CD14-positive monocyte (primary cell): ENCODE data around the gene AGBL1. TPM values are rescaled to one million over a fixed set of nuclear protein-coding genes. Genes with fewer than 3 reads are reported as not detected.

Source experiments
- DNase-seq, 3 donors: peaks; one replicate each; pipeline ENCODE4 v3.0.0-alpha.2; 2011 to 2022
- H2AFZ ChIP-seq: 2 replicates; pipeline ENCODE4 v1.6.0; 2012; ENCODE audit warnings: mild to moderate bottlenecking, low read depth, low read length, inconsistent platforms; ENCODE audit not compliant: insufficient read depth, poor library complexity, severe bottlenecking
- H3K27ac ChIP-seq, 2 donors: 1 replicate in 1 of 2; 2 replicates in 1 of 2; pipeline ENCODE4 v1.5.1; 2012 to 2013; ENCODE audit warnings: low read length in 2 of 2, control low read depth in 1 of 2, inconsistent platforms in 1 of 2, low read depth in 1 of 2, mild to moderate bottlenecking in 1 of 2
- H3K27me3 ChIP-seq, 2 donors: one replicate each; pipeline versions ENCODE4 v1.6.0 to v1.6.1; 2011 to 2013; ENCODE audit warnings: low read length in 2 of 2; ENCODE audit not compliant: control insufficient read depth in 2 of 2, insufficient read depth in 2 of 2
- H3K36me3 ChIP-seq, 2 donors: replicated peaks in 1 of 2; 1 replicate in 1 of 2; 2 replicates in 1 of 2; pipeline versions ENCODE4 v1.5.1 to v1.6.1; 2012 to 2013; ENCODE audit warnings: low read length in 2 of 2, control low read depth in 1 of 2, inconsistent platforms in 1 of 2, mild to moderate bottlenecking in 1 of 2; ENCODE audit not compliant: insufficient read depth in 2 of 2, control insufficient read depth in 1 of 2
- H3K4me1 ChIP-seq, 2 donors: 1 replicate in 1 of 2; 2 replicates in 1 of 2; pipeline versions ENCODE4 v1.5.1 to v1.6.1; 2012 to 2013; ENCODE audit warnings: low read length in 2 of 2, control low read depth in 1 of 2, inconsistent platforms in 1 of 2, mild to moderate bottlenecking in 1 of 2, moderate library complexity in 1 of 2; ENCODE audit not compliant: insufficient read depth in 2 of 2, control insufficient read depth in 1 of 2
- H3K4me2 ChIP-seq: replicated peaks from 2 replicates; pipeline ENCODE3; 2012; ENCODE audit warnings: low read length, moderate library complexity, mild to moderate bottlenecking; ENCODE audit not compliant: poor library complexity, severe bottlenecking; ENCODE audit errors: extremely low read depth
- H3K4me3 ChIP-seq, 3 experiments: fragments of 200-600 bp in 1 of 3; sonication (generic) in 1 of 3; replicated peaks in 1 of 3; 1 replicate in 2 of 3; 2 replicates in 1 of 3; pipeline ENCODE4 v1.5.1; 2011 to 2013; ENCODE audit warnings: low read length in 3 of 3, mild to moderate bottlenecking in 3 of 3, control low read depth in 2 of 3, low read depth in 2 of 3, inconsistent platforms in 1 of 3, moderate library complexity in 1 of 3
- H3K79me2 ChIP-seq: 2 replicates; pipeline ENCODE4 v1.6.0; 2012; ENCODE audit warnings: mild to moderate bottlenecking, control low read depth, inconsistent platforms, low read length, moderate library complexity; ENCODE audit not compliant: insufficient read depth
- H3K9ac ChIP-seq: 2 replicates; pipeline ENCODE4 v1.6.0; 2017; ENCODE audit warnings: low read length, mild to moderate bottlenecking; ENCODE audit not compliant: insufficient read depth, poor library complexity, severe bottlenecking
- H3K9me3 ChIP-seq, 2 donors: replicated peaks in 1 of 2; 1 replicate in 1 of 2; 2 replicates in 1 of 2; pipeline versions ENCODE4 v1.5.1 to v1.6.1; 2012 to 2013; ENCODE audit warnings: low read length in 2 of 2, control low read depth in 1 of 2; ENCODE audit not compliant: control insufficient read depth in 1 of 2, insufficient read depth in 1 of 2
- H4K20me1 ChIP-seq: 2 replicates; pipeline ENCODE4 v1.6.0; 2012; ENCODE audit warnings: mild to moderate bottlenecking, low read length, control low read depth, moderate library complexity; ENCODE audit not compliant: insufficient read depth
- H3K27ac Mint-ChIP-seq, 7 donors: one replicate each; pipeline ENCODE4 v1.8.0; 2020; ENCODE audit warnings: mild to moderate bottlenecking in 7 of 7, mixed read lengths in 7 of 7, moderate library complexity in 6 of 7, inconsistent platforms in 2 of 7
- H3K27me3 Mint-ChIP-seq, 3 donors: one replicate each; pipeline ENCODE4 v1.8.0; 2021 to 2022; ENCODE audit warnings: low read depth in 3 of 3, mild to moderate bottlenecking in 3 of 3, mixed read lengths in 3 of 3, moderate library complexity in 3 of 3, inconsistent platforms in 1 of 3
- H3K36me3 Mint-ChIP-seq, 2 donors: one replicate each; pipeline ENCODE4 v1.8.0; 2020; ENCODE audit warnings: mixed read lengths in 2 of 2, inconsistent platforms in 1 of 2, mild to moderate bottlenecking in 1 of 2
- H3K4me1 Mint-ChIP-seq: one replicate; pipeline ENCODE4 v1.8.0; 2020; ENCODE audit warnings: mild to moderate bottlenecking, mixed read lengths
- H3K4me3 Mint-ChIP-seq, 2 donors: one replicate each; pipeline ENCODE4 v1.8.0; 2020; ENCODE audit warnings: mild to moderate bottlenecking in 2 of 2, mixed read lengths in 2 of 2, moderate library complexity in 1 of 2
- H3K9me3 Mint-ChIP-seq, 7 donors: one replicate each; pipeline ENCODE4 v1.8.0; 2020 to 2022; ENCODE audit warnings: mixed read lengths in 7 of 7, mild to moderate bottlenecking in 6 of 7, moderate library complexity in 6 of 7, inconsistent platforms in 2 of 7
- WGBS: methylation state at CpG from one replicate; pipeline ENCODE4 v1.1.5; 2013; ENCODE audit warnings: missing lambda C conversion rate; ENCODE audit not compliant: insufficient coverage; 5-methylcytosine and 5-hydroxymethylcytosine counted together
- intact Hi-C, 2 donors: fragments of 100-400 bp; cut with micrococcal nuclease; formaldehyde crosslinking; loops; one replicate each; pipeline versions ENCODE4 v1.15.0 to v1.15.1; 2023
- polyA plus RNA-seq, 3 donors: library from polyadenylated mRNA; depleted of rRNA in 1 of 3; unstranded in 2 of 3; stranded (reverse) in 1 of 3; fragments of 300-500 nt in 2 of 3; fragments of >200 nt in 1 of 3; fragmentation: Illumina TruSeq in 2 of 3; gene quantifications; 1 replicate in 2 of 3; 2 replicates in 1 of 3; pipeline ENCODE4 v1.2.3, GENCODE V29; 2012 to 2021
- TF ChIP-seq, protein P1 (sequence below): fragments of 200-600 bp; IDR thresholded peaks from one replicate; pipeline ENCODE4 v1.8.0; 2022; ENCODE audit warnings: antibody characterized with exemption, mild to moderate bottlenecking

AGBL1 gene
- polyA plus RNA-seq, 3 donors, result not detected

GRCh38 chr15:86411916-86412315 is 332.2 kb downstream of the AGBL1 start:
- Histone ChIP-seq H2AFZ (no peak overlapping the region), H3K9ac (no peak overlapping the region), H3K27ac (no peak overlapping the region), H3K36me3 (no peaks in the 10 kb centered on the region), H3K4me1 (no peaks in the 10 kb centered on the region), H3K27me3 (no peaks in the 10 kb centered on the region), H3K79me2 (no peaks in the 10 kb centered on the region), H3K9me3 (peaks cover 0 to 9% of the 10 kb centered on the region in 2 donors), H3K4me2 (no peak overlapping the region), H4K20me1 (no peaks in the 10 kb centered on the region), H3K4me3 (no peak overlapping the region)
- DNase-seq, result no peak
- H3K4me3 Mint-ChIP-seq, result no peak overlapping the region
- H3K4me1 Mint-ChIP-seq, result no peaks in the 10 kb centered on the region
- H3K27ac Mint-ChIP-seq, result no peak overlapping the region
- no CpG with 5 or more reads among the region's 2 CpGs for WGBS
- no peaks in the 10 kb centered on the region for H3K36me3 Mint-ChIP-seq
- intact Hi-C loops, result no loop called here
- TF ChIP-seq, protein P1, sequence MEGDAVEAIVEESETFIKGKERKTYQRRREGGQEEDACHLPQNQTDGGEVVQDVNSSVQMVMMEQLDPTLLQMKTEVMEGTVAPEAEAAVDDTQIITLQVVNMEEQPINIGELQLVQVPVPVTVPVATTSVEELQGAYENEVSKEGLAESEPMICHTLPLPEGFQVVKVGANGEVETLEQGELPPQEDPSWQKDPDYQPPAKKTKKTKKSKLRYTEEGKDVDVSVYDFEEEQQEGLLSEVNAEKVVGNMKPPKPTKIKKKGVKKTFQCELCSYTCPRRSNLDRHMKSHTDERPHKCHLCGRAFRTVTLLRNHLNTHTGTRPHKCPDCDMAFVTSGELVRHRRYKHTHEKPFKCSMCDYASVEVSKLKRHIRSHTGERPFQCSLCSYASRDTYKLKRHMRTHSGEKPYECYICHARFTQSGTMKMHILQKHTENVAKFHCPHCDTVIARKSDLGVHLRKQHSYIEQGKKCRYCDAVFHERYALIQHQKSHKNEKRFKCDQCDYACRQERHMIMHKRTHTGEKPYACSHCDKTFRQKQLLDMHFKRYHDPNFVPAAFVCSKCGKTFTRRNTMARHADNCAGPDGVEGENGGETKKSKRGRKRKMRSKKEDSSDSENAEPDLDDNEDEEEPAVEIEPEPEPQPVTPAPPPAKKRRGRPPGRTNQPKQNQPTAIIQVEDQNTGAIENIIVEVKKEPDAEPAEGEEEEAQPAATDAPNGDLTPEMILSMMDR, result no peak
- H3K9me3 Mint-ChIP-seq, result peaks cover 0 to 3% (median 0%) of the 10 kb centered on the region in 7 donors
- H3K27me3 Mint-ChIP-seq, result no peaks in the 10 kb centered on the region

- no peaks in the 10 kb centered on the region for H3K36me3 ChIP-seq
- no peak overlapping the region for H3K4me3 Mint-ChIP-seq
- H3K9ac ChIP-seq, result no peak overlapping the region
- H3K9me3 ChIP-seq, result peaks cover 0 to 11% of the 10 kb centered on the region in 2 donors
- no peaks in the 10 kb centered on the region for H3K27me3 ChIP-seq
- no CpG with 5 or more reads among the region's 1 CpG for WGBS
- peaks cover 0 to 3% (median 0%) of the 10 kb centered on the region in 7 donors for H3K9me3 Mint-ChIP-seq
- intact Hi-C loops, result no loop called here
- no peaks in the 10 kb centered on the region for H3K4me1 ChIP-seq
- H3K79me2 ChIP-seq, result no peaks in the 10 kb centered on the region
- no peak overlapping the region for H3K27ac ChIP-seq
- H3K27ac Mint-ChIP-seq, result no peak overlapping the region
- no peaks in the 10 kb centered on the region for H3K4me1 Mint-ChIP-seq
- no peaks in the 10 kb centered on the region for H4K20me1 ChIP-seq
- no peak overlapping the region for H3K4me3 ChIP-seq
- no peaks in the 10 kb centered on the region for H3K27me3 Mint-ChIP-seq
- no peak for DNase-seq
- TF ChIP-seq, protein P1, result no peak
- H3K36me3 Mint-ChIP-seq, result no peaks in the 10 kb centered on the region
- H2AFZ ChIP-seq, result no peak overlapping the region
- H3K4me2 ChIP-seq, result no peak overlapping the region
These were observed 333.5 kb downstream of the AGBL1 start for GRCh38 chr15:86413191-86413590.
